HG02852 (cell line): ENCODE measurements around the gene TBC1D21.
"Not testable (repeated sequence)": the region's sequence is repeated elsewhere in the genome, so short reads cannot be mapped to it uniquely, and the experiment has no call there.

Experiments used
- ATAC-seq: cut with Tn5 transposase; IDR thresholded peaks from one replicate; pipeline ENCODE4 v1.9.1; 2021; ENCODE audit warnings: mild to moderate bottlenecking, moderate library complexity; ENCODE audit not compliant: unreplicated experiment

Gene TBC1D21

GRCh38 chr15:73927003-73927475, 53.7 kb downstream of the TBC1D21 start:
- ATAC-seq: no peak

GRCh38 chr15:73927476-73928240, 54.3 kb downstream of the TBC1D21 start:
- no peak for ATAC-seq

- no peak for ATAC-seq
These were observed 54.8 kb downstream of the TBC1D21 start for GRCh38 chr15:73928241-73928579.

GRCh38 chr15:73928971-73929627, 55.7 kb downstream of the TBC1D21 start:
- ATAC-seq: no peak

- no peak for ATAC-seq
These were observed 57.0 kb downstream of the TBC1D21 start for GRCh38 chr15:73930371-73930770.

GRCh38 chr15:73930790-73931281, 57.5 kb downstream of the TBC1D21 start:
- ATAC-seq: no peak

GRCh38 chr15:73931441-73931840, 58.1 kb downstream of the TBC1D21 start:
- no peak for ATAC-seq

GRCh38 chr15:73932381-73933191, 59.2 kb downstream of the TBC1D21 start:
- ATAC-seq: no peak

GRCh38 chr15:73934281-73934680, 60.9 kb downstream of the TBC1D21 start:
- ATAC-seq: no peak

- no peak for ATAC-seq
These were observed 62.2 kb downstream of the TBC1D21 start for GRCh38 chr15:73935547-73935946.

GRCh38 chr15:73936181-73936580, 62.8 kb downstream of the TBC1D21 start:
- ATAC-seq: no peak

GRCh38 chr15:73936588-73937290, 63.4 kb downstream of the TBC1D21 start:
- no peak for ATAC-seq

- ATAC-seq: no peak
These were observed 63.9 kb downstream of the TBC1D21 start for GRCh38 chr15:73937296-73937695.

- no peak for ATAC-seq
These were observed 64.4 kb downstream of the TBC1D21 start for GRCh38 chr15:73937726-73938125.

GRCh38 chr15:73938516-73938915, 65.2 kb downstream of the TBC1D21 start:
- not testable (repeated sequence) for ATAC-seq
